ENCODE measurements around the gene ZFHX3. TPM values are rescaled to one million over a fixed set of nuclear protein-coding genes. Genes with fewer than 3 reads are reported as not detected.

The ZFHX3 gene
- total and polyA plus RNA-seq, 10 of the 15 experiments (the other 5 are each of a cell fraction or from before 2014, with no cell fraction given), result 0.68 to 8.6 (median 2.0) TPM

- TF ChIP-seq CUX1 (IDR thresholded peaks at IDR 0.05; ENCODE audit: insufficient replicate concordance, low read depth, low read length) (no peak), BCL11A (IDR thresholded peaks at IDR 0.05; ENCODE audit: low read depth, low read length) (no peak), LARP7 (IDR thresholded peaks at IDR 0.05) (no peak), TCF7 (IDR thresholded peaks at IDR 0.05; ENCODE audit: borderline replicate concordance) (no peak), PML (IDR thresholded peaks at IDR 0.05; ENCODE audit: low read length) (no peak), MXI1 (IDR thresholded peaks at IDR 0.05; ENCODE audit: low read depth, low read length) (no peak)
These were observed 126.8 kb downstream of the ZFHX3 start (continued) for GRCh38 chr16:72921106-72921505.

GRCh38 chr16:72917051-72917450, 130.9 kb downstream of the ZFHX3 start:
- DNase-seq (ENCODE audit: low read depth, low spot score), result no peak
- no peaks in the 10 kb centered on the region for H4K20me1 ChIP-seq (ENCODE audit: control insufficient read depth, insufficient read depth)
- FAIRE-seq, result no peak
- no peak overlapping the region for H3K9ac ChIP-seq (ENCODE audit: control insufficient read depth, insufficient read depth, low read length)
- ChIA-PET CTCF (no interaction called here), SMC1A (ENCODE audit: uncharacterized antibody, unreplicated experiment) (no interaction called here), RAD21 (ENCODE audit: unreplicated experiment) (no interaction called here), POLR2A (no interaction called here)
- H3K4me2 ChIP-seq (ENCODE audit: control insufficient read depth, insufficient read depth), result no peak overlapping the region
- H3K4me3 ChIP-seq, result no peak overlapping the region
- ATAC-seq, result no peak
- no peaks in the 10 kb centered on the region for H3K9me3 ChIP-seq (replicated peaks; ENCODE audit: control insufficient read depth, insufficient read depth, low read length)
- no peak overlapping the region for H3K27ac ChIP-seq (ENCODE audit: control insufficient read depth, insufficient read depth)
- H3K27me3 ChIP-seq (replicated peaks in 1 of 2; ENCODE audit: control insufficient read depth in 2 of 2, insufficient read depth in 2 of 2, low read length in 1 of 2), result no peaks in the 10 kb centered on the region
- H2AFZ ChIP-seq (ENCODE audit: control insufficient read depth, low read depth, low read length), result no peak overlapping the region
- H3K4me1 ChIP-seq (ENCODE audit: control insufficient read depth, insufficient read depth, low read length), result no peaks in the 10 kb centered on the region
- H3K79me2 ChIP-seq (ENCODE audit: control insufficient read depth, insufficient read depth, low read length), result no peaks in the 10 kb centered on the region
- WGBS (ENCODE audit: insufficient coverage, insufficient replicate concordance, low lambda C conversion rate, missing lambda C conversion rate), result 100% methylated on average over 7 of the region's 7 CpGs
- no peaks in the 10 kb centered on the region for H3K36me3 ChIP-seq (ENCODE audit: control insufficient read depth in 2 of 2, insufficient read depth in 2 of 2, low read length in 1 of 2)
- in situ Hi-C loops (cut with MboI), result no loop called here
- intact Hi-C loops (cut with micrococcal nuclease; ENCODE audit: unreplicated experiment), result no loop called here
- no TSS peak for BruUV-seq (replicated peaks)
- TF ChIP-seq CEBPB (IDR thresholded peaks at IDR 0.05; ENCODE audit: borderline replicate concordance in 1 of 2, low read depth in 2 of 2, low read length in 2 of 2), result no peak
- no peak for TF ChIP-seq E2F8 (IDR thresholded peaks at IDR 0.05; ENCODE audit: low read depth, partially characterized antibody)
- TF ChIP-seq NFIC (IDR thresholded peaks at IDR 0.05; ENCODE audit: low read depth, low read length), result no peak
- no peak for TF ChIP-seq ZNF274 (IDR thresholded peaks at IDR 0.05; ENCODE audit: insufficient read depth, insufficient read length)
- no peak for TF ChIP-seq PAX5 (IDR thresholded peaks at IDR 0.05; ENCODE audit: borderline replicate concordance, low read depth, low read length)
- TF ChIP-seq ETV6 (conservative IDR thresholded peaks at IDR 0.05 in 1 of 2, IDR thresholded peaks at IDR 0.05 in 1 of 2; ENCODE audit: borderline replicate concordance in 1 of 2, low read depth in 1 of 2), result no peak
- no peak for TF ChIP-seq MYC (IDR thresholded peaks at IDR 0.05; ENCODE audit: insufficient read depth, insufficient read length, insufficient replicate concordance, low read length, severe bottlenecking)
- no peak for TF ChIP-seq TBL1XR1 (IDR thresholded peaks at IDR 0.05; ENCODE audit: low read depth, low read length)
- no peak for TF ChIP-seq BACH1 (IDR thresholded peaks at IDR 0.05; ENCODE audit: borderline replicate concordance)
- no peak for TF ChIP-seq GATAD2B (conservative IDR thresholded peaks at IDR 0.05; ENCODE audit: low read depth)
- no peak for TF ChIP-seq FOXM1 (IDR thresholded peaks at IDR 0.05; ENCODE audit: low read depth, low read length)
- no peak for TF ChIP-seq CREM (IDR thresholded peaks at IDR 0.05; ENCODE audit: low read depth)
